Osteoblast (primary cell): Measurements from ENCODE around the gene G6PD. TPM values are rescaled to one million over a fixed set of nuclear protein-coding genes. Genes with fewer than 3 reads are reported as not detected.

ENCODE experiments used
- DNase-seq: peaks from one replicate; pipeline ENCODE4 v3.0.0; 2011; ENCODE audit warnings: low spot score, mixed read lengths; ENCODE audit not compliant: insufficient read length; ENCODE audit errors: missing footprints
- H2AFZ ChIP-seq: 2 replicates; pipeline ENCODE4 v1.6.0; 2011; ENCODE audit warnings: mild to moderate bottlenecking, low read length
- H3K27ac ChIP-seq: 2 replicates; pipeline ENCODE4 v1.5.1; 2011; ENCODE audit warnings: mild to moderate bottlenecking, low read depth, low read length, moderate library complexity
- H3K27me3 ChIP-seq: 2 replicates; pipeline ENCODE4 v1.6.0; 2012; ENCODE audit warnings: mild to moderate bottlenecking, control low read depth, inconsistent platforms, low read length, moderate library complexity; ENCODE audit not compliant: insufficient read depth
- H3K36me3 ChIP-seq: 2 replicates; pipeline ENCODE4 v1.5.1; 2011; ENCODE audit warnings: mild to moderate bottlenecking, low read length, control low read depth, moderate library complexity; ENCODE audit not compliant: insufficient read depth
- H3K4me1 ChIP-seq: 2 replicates; pipeline ENCODE4 v1.5.1; 2011; ENCODE audit warnings: mild to moderate bottlenecking, low read length, control low read depth, moderate library complexity; ENCODE audit not compliant: insufficient read depth
- H3K4me2 ChIP-seq: 2 replicates; pipeline ENCODE4 v1.6.0; 2011; ENCODE audit warnings: mild to moderate bottlenecking, low read length; ENCODE audit not compliant: insufficient read depth
- H3K4me3 ChIP-seq: fragments of 200-600 bp; sonication (generic); 3 replicates; pipeline ENCODE4 v1.5.1; 2012; ENCODE audit warnings: mild to moderate bottlenecking, low read length, inconsistent platforms; ENCODE audit not compliant: insufficient read depth
- H3K79me2 ChIP-seq: 2 replicates; pipeline ENCODE4 v1.6.0; 2012; ENCODE audit warnings: mild to moderate bottlenecking, low read length, control low read depth, inconsistent platforms; ENCODE audit not compliant: insufficient read depth
- H3K9me3 ChIP-seq: 2 replicates; pipeline ENCODE4 v1.5.1; 2011; ENCODE audit warnings: low read depth, low read length, control low read depth
- H4K20me1 ChIP-seq: 2 replicates; pipeline ENCODE4 v1.6.0; 2012; ENCODE audit warnings: mild to moderate bottlenecking, low read length, control low read depth; ENCODE audit not compliant: insufficient read depth
- CTCF ChIP-seq: IDR thresholded peaks from 2 replicates; pipeline ENCODE4 v1.5.1; 2011; ENCODE audit warnings: mild to moderate bottlenecking, low read depth, low read length, moderate library complexity; ENCODE audit errors: extremely low read depth
- total RNA-seq: library from RNA; depleted of rRNA; stranded (reverse); fragments of >200 nt; gene quantifications from 2 replicates; pipeline ENCODE4 v1.2.3, GENCODE V29; 2012

Gene G6PD
- 88.7 and 91.3 TPM in 2 replicates for total RNA-seq

GRCh38 chrX:154546354-154547244, at the start of gene G6PD:
TSS of gene G6PD (minus strand) at chrX:154546846. CDS start at chrX:154546155, 691 bp downstream.
- peaks cover 29% of the 10 kb centered on the region for H3K4me1 ChIP-seq
- peak within 1 kb of the TSS; percentile 85 for H2AFZ ChIP-seq
- H3K4me3 ChIP-seq, result peak within 1 kb of the TSS; percentile 81
- H3K27me3 ChIP-seq, result no peaks in the 10 kb centered on the region
- peaks cover 11% of the 10 kb centered on the region for H4K20me1 ChIP-seq
- peaks cover 4% of the 10 kb centered on the region for H3K36me3 ChIP-seq
- peak within 1 kb of the TSS; percentile 84 for H3K4me2 ChIP-seq
- DNase-seq, result peak; percentile 97
- no peaks in the 10 kb centered on the region for H3K9me3 ChIP-seq
- peaks cover 55% of the 10 kb centered on the region for H3K79me2 ChIP-seq
- H3K27ac ChIP-seq, result peak within 1 kb of the TSS; percentile 90
- TF ChIP-seq CTCF, result no peak

GRCh38 chrX:154595559-154596249, 49.1 kb upstream of the G6PD start:
- no peak for TF ChIP-seq CTCF
- Histone ChIP-seq H4K20me1 (no peaks in the 10 kb centered on the region), H3K79me2 (no peaks in the 10 kb centered on the region), H2AFZ (no peak overlapping the region), H3K4me1 (peaks cover 17% of the 10 kb centered on the region), H3K4me3 (no peak overlapping the region), H3K36me3 (no peaks in the 10 kb centered on the region), H3K27ac (no peak overlapping the region), H3K9me3 (no peaks in the 10 kb centered on the region), H3K27me3 (peaks cover 25% of the 10 kb centered on the region), H3K4me2 (peak overlapping the region; percentile 23)
- DNase-seq, result peak; percentile 67

GRCh38 chrX:154594491-154594890, 47.8 kb upstream of the G6PD start:
- no peak for TF ChIP-seq CTCF
- Histone ChIP-seq H3K4me2 (no peak overlapping the region), H3K4me1 (peaks cover 12% of the 10 kb centered on the region), H3K4me3 (no peak overlapping the region), H3K27ac (no peak overlapping the region), H3K9me3 (no peaks in the 10 kb centered on the region), H3K79me2 (no peaks in the 10 kb centered on the region), H3K27me3 (peaks cover 25% of the 10 kb centered on the region), H3K36me3 (no peaks in the 10 kb centered on the region), H2AFZ (no peak overlapping the region), H4K20me1 (no peaks in the 10 kb centered on the region)
- DNase-seq, result no peak

GRCh38 chrX:154593201-154593600, 46.6 kb upstream of the G6PD start:
- no peak overlapping the region for H3K4me3 ChIP-seq
- no peak overlapping the region for H2AFZ ChIP-seq
- no peak overlapping the region for H3K27ac ChIP-seq

More at GRCh38 chrX:154593201-154593600, 46.6 kb upstream of the G6PD start:
- Histone ChIP-seq H3K9me3 (no peaks in the 10 kb centered on the region), H3K27me3 (peaks cover 25% of the 10 kb centered on the region), H4K20me1 (no peaks in the 10 kb centered on the region), H3K4me2 (no peak overlapping the region), H3K36me3 (no peaks in the 10 kb centered on the region), H3K79me2 (no peaks in the 10 kb centered on the region), H3K4me1 (peaks cover 12% of the 10 kb centered on the region)
- no peak for TF ChIP-seq CTCF
- no peak for DNase-seq
